ENCODE results near the gene SLC10A1. TPM values are rescaled to one million over a fixed set of nuclear protein-coding genes. Genes with fewer than 3 reads are reported as not detected.

The SLC10A1 gene
- total and polyA plus RNA-seq, 12 donors = not detected

GRCh38 chr14:69776875-69777453 is 20.1 kb downstream of the SLC10A1 start:
- peaks cover 0 to 43% (median 30%) of the 10 kb centered on the region in 9 donors for H3K4me1 ChIP-seq
- H3K9me3 ChIP-seq = no peaks in the 10 kb centered on the region
- H3K27ac ChIP-seq = peak overlapping the region in 1 of 10 donors; percentile 46
- DNase-seq (no peak), ATAC-seq (no peak)
- WGBS, 2 donors = 75 to 79% methylated on average over 4 of the region's 4 CpGs
- intact Hi-C loops (cut with DNase I) = no loop called here
- no peak for TF ChIP-seq CTCF (IDR thresholded peaks at IDR 0.05)
- H3K36me3 ChIP-seq = peaks cover 0 to 100% (median 43%) of the 10 kb centered on the region in 9 donors
- no peak overlapping the region for H3K4me3 ChIP-seq
- H3K27me3 ChIP-seq = no peaks in the 10 kb centered on the region

- ATAC-seq = no peak
- intact Hi-C loops (cut with DNase I) = no loop called here
- no peak for TF ChIP-seq CTCF (IDR thresholded peaks at IDR 0.05)
Observed at GRCh38 chr14:69775012-69775411, 22.0 kb downstream of the SLC10A1 start.

GRCh38 chr14:69773571-69774276 is 23.3 kb downstream of the SLC10A1 start:
- intact Hi-C loops (cut with DNase I) = no loop called here
- no peak for DNase-seq
- TF ChIP-seq CTCF (IDR thresholded peaks at IDR 0.05) = no peak
- no peak overlapping the region for H3K27ac ChIP-seq
- ATAC-seq = peak in 1 of 8 donors; percentile 9
- no peak overlapping the region for H3K4me3 ChIP-seq
- 91 to 94% methylated on average over 7 of the region's 7 CpGs for whole genome bisulfite sequencing, 2 donors
- H3K36me3 ChIP-seq = peaks cover 0 to 100% (median 74%) of the 10 kb centered on the region in 9 donors
- peaks cover 0 to 76% (median 60%) of the 10 kb centered on the region in 9 donors for H3K4me1 ChIP-seq
- no peaks in the 10 kb centered on the region for H3K9me3 ChIP-seq
- H3K27me3 ChIP-seq = no peaks in the 10 kb centered on the region

More at GRCh38 chr14:69775012-69775411, 22.0 kb downstream of the SLC10A1 start:
- Histone ChIP-seq H3K4me3 (no peak overlapping the region), H3K27me3 (no peaks in the 10 kb centered on the region), H3K36me3 (peaks cover 0 to 100% (median 61%) of the 10 kb centered on the region in 9 donors), H3K9me3 (no peaks in the 10 kb centered on the region), H3K27ac (no peak overlapping the region), H3K4me1 (peaks cover 0 to 63% (median 47%) of the 10 kb centered on the region in 9 donors)
- no peak for DNase-seq
- 86 to 90% methylated on average over 3 of the region's 3 CpGs for WGBS, 2 donors

- Histone ChIP-seq H3K4me3 (no peak overlapping the region), H3K36me3 (peaks cover 0 to 97% (median 82%) of the 10 kb centered on the region in 9 donors), H3K27me3 (no peaks in the 10 kb centered on the region), H3K9me3 (no peaks in the 10 kb centered on the region), H3K4me1 (peaks cover 0 to 74% (median 60%) of the 10 kb centered on the region in 9 donors), H3K27ac (no peak overlapping the region)
- intact Hi-C loops (cut with DNase I) = no loop called here
- DNase-seq = no peak
- no peak for ATAC-seq
- no peak for TF ChIP-seq CTCF (IDR thresholded peaks at IDR 0.05)
- WGBS, 2 donors = 88 to 89% methylated on average over 11 of the region's 11 CpGs
Observed at GRCh38 chr14:69772082-69773017, 24.7 kb downstream of the SLC10A1 start.
